Measurements from ENCODE around the gene TTLL4.
"Not testable (repeated sequence)": the region's sequence is repeated elsewhere in the genome, so short reads cannot be mapped to it uniquely, and the experiment has no call there.

TTLL4 gene

GRCh38 chr2:218671654-218672566 lies 38.7 kb upstream of the TTLL4 start, which contains the start of the genes RNF25 and STK36:
TSS of gene RNF25 (minus strand) at chr2:218672002. CDS start at chr2:218671970, 32 bp downstream.
TSS of gene STK36 (plus strand) at chr2:218672086. CDS start at chr2:218672830, 744 bp downstream.
- H3K27ac ChIP-seq, result peak within 1 kb of the TSS; percentile 74
- TF ChIP-seq CTCF (conservative IDR thresholded peaks at IDR 0.05) (no peak), ZFX (IDR thresholded peaks at IDR 0.05) (no peak)

GRCh38 chr2:218679119-218679518 lies 31.5 kb upstream of the TTLL4 start:
- no peak for TF ChIP-seq ZFX (IDR thresholded peaks at IDR 0.05)
- no peak for TF ChIP-seq CTCF (conservative IDR thresholded peaks at IDR 0.05)
- no peak overlapping the region for H3K27ac ChIP-seq

- no peak for TF ChIP-seq ZFX (IDR thresholded peaks at IDR 0.05)
- no peak for TF ChIP-seq CTCF (conservative IDR thresholded peaks at IDR 0.05)
- no peak overlapping the region for H3K27ac ChIP-seq
Observed at GRCh38 chr2:218680061-218680460, 30.6 kb upstream of the TTLL4 start.

GRCh38 chr2:218687400-218688060 lies 23.1 kb upstream of the TTLL4 start:
- TF ChIP-seq CTCF (conservative IDR thresholded peaks at IDR 0.05), result peak; percentile 88
- not testable (repeated sequence) for H3K27ac ChIP-seq

GRCh38 chr2:218691234-218691633 lies 19.4 kb upstream of the TTLL4 start:
- no peak overlapping the region for H3K27ac ChIP-seq
- TF ChIP-seq ZFX (IDR thresholded peaks at IDR 0.05), result no peak
- TF ChIP-seq CTCF (conservative IDR thresholded peaks at IDR 0.05), result no peak

- no peak overlapping the region for H3K27ac ChIP-seq
- no peak for TF ChIP-seq ZFX (IDR thresholded peaks at IDR 0.05)
- TF ChIP-seq CTCF (conservative IDR thresholded peaks at IDR 0.05), result no peak
Observed at GRCh38 chr2:218694405-218695145, 16.1 kb upstream of the TTLL4 start.
